NT2/D1 (cell line): ENCODE measurements around the gene MAP2K5.
A peak's percentile ranks its signal among the peaks of the same experiment; 100 is the strongest.

Experiments used
- DNase-seq: peaks from one replicate; pipeline ENCODE4 v3.0.0-alpha.2; 2011; ENCODE audit warnings: low read depth, low spot score
- H3K27me3 ChIP-seq: 2 replicates; pipeline ENCODE4 v1.6.0; 2011; ENCODE audit warnings: mild to moderate bottlenecking; ENCODE audit not compliant: insufficient read length, insufficient read depth
- H3K36me3 ChIP-seq: 2 replicates; pipeline ENCODE4 v1.6.1; 2011; ENCODE audit warnings: mild to moderate bottlenecking, low read length, mixed read lengths; ENCODE audit not compliant: insufficient read depth, insufficient read length
- H3K4me1 ChIP-seq: 2 replicates; pipeline ENCODE4 v1.5.1; 2011; ENCODE audit not compliant: insufficient read depth, insufficient read length
- H3K4me3 ChIP-seq: 2 replicates; pipeline ENCODE4 v1.5.1; 2011; ENCODE audit warnings: low read depth; ENCODE audit not compliant: insufficient read length
- H3K9ac ChIP-seq: 2 replicates; pipeline ENCODE4 v1.6.0; 2011; ENCODE audit warnings: low read depth; ENCODE audit not compliant: insufficient read length
- H3K9me3 ChIP-seq: 2 replicates; pipeline ENCODE4 v1.5.1; 2011; ENCODE audit warnings: mild to moderate bottlenecking, low read length; ENCODE audit not compliant: insufficient read depth
- SUZ12 ChIP-seq: IDR thresholded peaks from 2 replicates; pipeline ENCODE4 v1.6.1; 2011; ENCODE audit not compliant: insufficient read length, insufficient read depth; ENCODE audit errors: extremely low read depth
- YY1 ChIP-seq: IDR thresholded peaks from 2 replicates; pipeline ENCODE4 v1.6.1; 2011; ENCODE audit not compliant: insufficient read length, insufficient read depth
- ZNF274 ChIP-seq: IDR thresholded peaks from 2 replicates; pipeline ENCODE4 v1.6.1; 2011; ENCODE audit warnings: mild to moderate bottlenecking, low read depth, low read length

The MAP2K5 gene

DNA sequence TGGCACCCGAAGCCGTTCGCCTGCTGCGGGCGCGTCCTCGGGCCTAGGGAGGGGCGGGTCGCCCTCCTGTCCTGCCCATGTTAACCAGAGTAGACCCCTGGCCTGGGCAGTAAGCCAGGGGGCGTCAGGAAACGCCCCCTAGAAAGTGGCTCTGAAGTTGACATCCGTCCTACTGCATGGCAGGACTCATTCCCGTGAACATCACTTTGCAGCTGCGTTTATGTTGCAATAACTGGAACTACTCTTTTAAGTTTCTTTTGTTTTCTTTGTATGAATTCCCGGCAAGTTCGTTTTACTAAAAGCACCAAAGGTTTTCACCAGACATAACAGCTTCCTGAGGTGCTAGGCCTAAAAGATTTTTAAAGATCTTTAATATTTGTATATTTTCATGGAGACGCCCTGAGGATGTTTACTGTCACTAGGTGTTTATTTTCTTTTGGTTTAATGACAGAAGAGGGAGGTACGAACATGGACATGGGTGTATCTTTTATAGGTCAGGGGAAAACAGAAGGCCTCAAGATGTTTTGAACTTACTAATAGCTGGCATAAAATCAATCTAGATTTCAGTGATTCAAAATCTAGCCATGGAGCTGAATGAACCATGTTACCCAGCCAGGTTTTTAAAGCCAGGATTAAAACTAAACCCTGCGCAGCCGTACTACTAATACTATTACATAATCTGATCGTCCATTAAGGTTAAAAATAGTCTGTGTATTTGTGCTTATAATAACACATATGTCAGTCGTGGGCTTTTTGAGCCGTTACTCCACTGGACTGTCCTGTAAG, 20.5 kb upstream of the MAP2K5 start:
- Histone ChIP-seq H3K9ac (peak overlapping the region; percentile 100), H3K4me3 (peak overlapping the region; percentile 96), H3K36me3 (peaks cover 4% of the 10 kb centered on the region), H3K9me3 (no peaks in the 10 kb centered on the region), H3K27me3 (no peaks in the 10 kb centered on the region), H3K4me1 (no peaks in the 10 kb centered on the region)
- no peak for DNase-seq
- TF ChIP-seq SUZ12: no peak
- TF ChIP-seq YY1: no peak
- TF ChIP-seq ZNF274: no peak

DNA sequence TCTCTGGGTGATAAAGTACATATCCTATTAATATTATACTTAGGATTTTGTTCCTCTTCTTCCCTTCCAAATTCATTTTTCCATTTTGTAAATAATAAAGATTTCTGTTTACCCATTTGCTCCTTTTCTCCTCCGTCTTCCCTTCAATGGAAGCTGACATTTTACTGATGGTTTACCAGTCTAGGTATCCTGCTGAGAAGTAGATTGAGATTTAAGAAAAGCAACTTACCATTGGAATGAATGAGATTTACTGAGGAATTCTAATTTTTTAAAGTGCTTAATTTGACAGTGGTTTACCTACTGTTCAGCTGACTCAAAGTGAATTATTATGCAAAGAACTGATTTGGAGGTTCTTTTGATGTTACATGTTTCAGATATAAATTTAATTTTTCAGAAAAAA, 19.2 kb upstream of the MAP2K5 start:
- Histone ChIP-seq H3K36me3 (no peaks in the 10 kb centered on the region), H3K9me3 (no peaks in the 10 kb centered on the region), H3K4me3 (no peak overlapping the region), H3K4me1 (no peaks in the 10 kb centered on the region), H3K27me3 (no peaks in the 10 kb centered on the region), H3K9ac (no peak overlapping the region)
- DNase-seq: no peak
- no peak for TF ChIP-seq SUZ12
- TF ChIP-seq YY1: no peak
- TF ChIP-seq ZNF274: no peak

GRCh38 chr15:67524235-67524634, 18.3 kb upstream of the MAP2K5 start:
- Histone ChIP-seq H3K9me3 (no peaks in the 10 kb centered on the region), H3K9ac (no peak overlapping the region), H3K4me1 (no peaks in the 10 kb centered on the region), H3K27me3 (no peaks in the 10 kb centered on the region), H3K4me3 (no peak overlapping the region), H3K36me3 (no peaks in the 10 kb centered on the region)
- TF ChIP-seq ZNF274: no peak
- no peak for TF ChIP-seq SUZ12
- TF ChIP-seq YY1: no peak
- DNase-seq: no peak

GRCh38 chr15:67528513-67528912, 14.0 kb upstream of the MAP2K5 start:
- no peak for TF ChIP-seq YY1
- TF ChIP-seq SUZ12: no peak
- no peak for TF ChIP-seq ZNF274
- H3K9me3 ChIP-seq: no peaks in the 10 kb centered on the region
- H3K27me3 ChIP-seq: no peaks in the 10 kb centered on the region
- H3K4me3 ChIP-seq: no peak overlapping the region
- H3K36me3 ChIP-seq: no peaks in the 10 kb centered on the region
- H3K9ac ChIP-seq: no peak overlapping the region
- no peaks in the 10 kb centered on the region for H3K4me1 ChIP-seq
- no peak for DNase-seq

DNA sequence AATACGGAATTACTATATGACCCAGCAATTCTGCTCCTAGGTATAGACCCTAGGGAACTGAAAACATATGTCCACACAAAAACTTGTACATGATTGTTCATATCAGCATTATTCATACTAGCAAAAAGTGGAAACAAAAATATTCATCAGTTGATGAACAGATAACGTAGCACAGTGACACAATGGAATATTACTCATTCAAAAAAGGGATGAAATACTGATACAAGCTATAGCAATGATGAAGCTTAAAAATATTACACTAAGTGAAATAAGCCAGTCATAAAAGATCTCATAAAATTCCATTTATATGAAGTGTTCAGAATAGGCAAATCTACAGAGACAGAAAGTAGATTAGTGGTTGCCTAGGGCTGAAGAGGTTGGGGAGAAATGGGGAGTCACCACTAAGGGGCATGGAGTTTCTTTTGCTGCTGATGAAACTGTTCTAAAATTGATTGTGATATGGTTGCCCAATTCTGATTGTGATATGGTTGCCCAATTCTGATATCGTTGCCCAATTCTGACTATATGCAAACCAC, 11.1 kb upstream of the MAP2K5 start:
- H3K4me3 ChIP-seq: no peak overlapping the region
- no peaks in the 10 kb centered on the region for H3K27me3 ChIP-seq
- TF ChIP-seq SUZ12: no peak
- no peak for TF ChIP-seq YY1
- no peak for TF ChIP-seq ZNF274
- DNase-seq: no peak
- H3K9me3 ChIP-seq: no peaks in the 10 kb centered on the region
- H3K9ac ChIP-seq: no peak overlapping the region
- no peaks in the 10 kb centered on the region for H3K36me3 ChIP-seq
- H3K4me1 ChIP-seq: no peaks in the 10 kb centered on the region

DNA sequence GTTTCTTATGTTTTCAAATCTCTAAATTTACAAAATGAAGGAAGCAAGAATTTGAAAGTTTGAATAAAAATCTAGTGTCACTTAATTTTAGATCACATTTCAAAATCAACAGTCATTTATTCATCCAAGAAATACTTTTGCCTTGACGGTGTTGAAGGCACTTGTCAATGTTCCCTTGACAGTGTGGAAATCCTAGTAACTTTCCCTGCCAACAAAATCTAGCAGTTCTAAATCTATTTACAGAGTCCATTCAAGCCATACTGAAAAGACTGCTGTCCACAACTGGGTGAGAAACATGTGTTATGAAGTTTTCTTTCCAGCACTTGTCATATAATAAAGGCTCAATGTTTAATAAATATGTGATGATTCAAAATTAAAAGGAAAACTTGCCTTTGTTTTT, 8.6 kb upstream of the MAP2K5 start:
- no peaks in the 10 kb centered on the region for H3K36me3 ChIP-seq

DNA sequence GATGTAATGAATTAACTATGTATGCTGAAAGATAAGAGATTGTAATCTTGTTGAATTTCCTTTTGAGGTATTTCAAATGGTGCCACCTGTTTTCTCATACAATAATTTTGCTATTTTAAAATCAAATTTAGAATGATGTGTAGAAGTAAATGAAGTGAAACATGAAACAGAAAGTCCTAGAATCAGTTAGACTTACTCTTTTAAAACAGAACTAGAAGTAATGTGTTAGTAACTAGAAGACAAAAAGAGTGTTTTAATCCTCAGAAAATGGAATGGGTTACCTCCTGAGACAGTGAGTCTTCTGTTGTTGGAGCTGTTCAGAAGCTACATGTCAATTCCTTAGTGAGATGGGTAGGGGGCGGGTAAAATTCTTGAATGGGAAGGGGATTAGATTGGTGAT, 8.1 kb upstream of the MAP2K5 start:
- H3K4me3 ChIP-seq: no peak overlapping the region
- DNase-seq: no peak
- no peaks in the 10 kb centered on the region for H3K9me3 ChIP-seq
- H3K9ac ChIP-seq: no peak overlapping the region
- no peaks in the 10 kb centered on the region for H3K36me3 ChIP-seq
- H3K27me3 ChIP-seq: no peaks in the 10 kb centered on the region
- H3K4me1 ChIP-seq: no peaks in the 10 kb centered on the region
- TF ChIP-seq ZNF274 (no peak), YY1 (no peak), SUZ12 (no peak)

More for the DNA sequence above, 8.6 kb upstream of the MAP2K5 start:
- Histone ChIP-seq H3K4me3 (no peak overlapping the region), H3K4me1 (no peaks in the 10 kb centered on the region), H3K27me3 (no peaks in the 10 kb centered on the region), H3K9me3 (no peaks in the 10 kb centered on the region), H3K9ac (no peak overlapping the region)
- no peak for TF ChIP-seq SUZ12
- TF ChIP-seq ZNF274: no peak
- no peak for TF ChIP-seq YY1
- DNase-seq: no peak
